Thyroid gland (tissue), 4 donors: ENCODE data around the gene OR8B3. TPM values are rescaled to one million over a fixed set of nuclear protein-coding genes. Genes with fewer than 3 reads are reported as not detected.

Source experiments
- DNase-seq, 2 donors: peaks; one replicate each; pipeline ENCODE4 v3.0.0-alpha.2; 2019
- H3K27ac ChIP-seq, 3 donors: fragments of 200-600 bp; sonication (generic); 1 replicate in 2 of 3; 2 replicates in 1 of 3; pipeline ENCODE4 v1.5.1; 2016 to 2019; ENCODE audit warnings: mild to moderate bottlenecking in 1 of 3, moderate library complexity in 1 of 3
- H3K27me3 ChIP-seq: fragments of 200-600 bp; sonication (generic); one replicate; pipeline ENCODE4 v1.5.1; 2019
- H3K36me3 ChIP-seq, 2 donors: fragments of 200-600 bp; sonication (generic); one replicate each; pipeline ENCODE4 v1.5.1; 2016 to 2019
- H3K4me1 ChIP-seq, 2 donors: fragments of 200-600 bp; sonication (generic); one replicate each; pipeline ENCODE4 v1.5.1; 2017 to 2019
- H3K4me3 ChIP-seq, 3 donors: fragments of 200-600 bp; sonication (generic); replicated peaks in 1 of 3; 1 replicate in 2 of 3; 2 replicates in 1 of 3; pipeline ENCODE4 v1.5.1; 2016; ENCODE audit warnings: mild to moderate bottlenecking in 1 of 3
- H3K9me3 ChIP-seq: fragments of 200-600 bp; sonication (generic); one replicate; pipeline ENCODE4 v1.5.1; 2017
- CTCF ChIP-seq, 6 experiments: fragments of 200-600 bp in 3 of 6; fragments of 450-650 bp in 3 of 6; sonication (generic) in 3 of 6; IDR thresholded peaks; one replicate each; pipeline ENCODE4 v1.5.1; 2016 to 2019; ENCODE audit warnings: antibody characterized with exemption in 6 of 6, mild to moderate bottlenecking in 2 of 6, inconsistent platforms in 1 of 6, moderate library complexity in 1 of 6
- POLR2A ChIP-seq, 2 donors: fragments of 450-650 bp; IDR thresholded peaks; one replicate each; pipeline ENCODE4 v1.6.1; 2017; ENCODE audit warnings: antibody characterized with exemption in 2 of 2, mild to moderate bottlenecking in 2 of 2, moderate library complexity in 1 of 2
- WGBS, 2 donors: methylation state at CpG; one replicate each; pipeline ENCODE4 v1.1.5; 2017; 5-methylcytosine and 5-hydroxymethylcytosine counted together
- intact Hi-C: fragments of 100-400 bp; cut with DNase I; formaldehyde crosslinking; loops from one replicate; pipeline ENCODE4 v1.15.1; 2023
- total RNA-seq, 4 donors: library from RNA; depleted of rRNA; stranded (reverse); fragments of >200 nt; gene quantifications; one replicate each; pipeline ENCODE4 v1.2.3, GENCODE V29; 2016

OR8B3 gene
- not detected for total RNA-seq

GRCh38 chr11:124398924-124399323, at the start of gene OR8B3:
Gene OR8B3 (minus strand): TSS chr11:124399024. CDS start chr11:124397351, 1,673 bp downstream.
- Histone ChIP-seq H3K27me3 (no peaks in the 10 kb centered on the region), H3K36me3 (no peaks in the 10 kb centered on the region), H3K4me3 (no peak within 1 kb of the TSS), H3K4me1 (no peaks in the 10 kb centered on the region), H3K9me3 (no peaks in the 10 kb centered on the region), H3K27ac (no peak within 1 kb of the TSS)
- TF ChIP-seq POLR2A (IDR thresholded peaks at IDR 0.05) (no peak), CTCF (IDR thresholded peaks at IDR 0.05) (no peak)
- no peak for DNase-seq
- intact Hi-C loops = no loop called here

GRCh38 chr11:124446916-124447315, 48.1 kb upstream of the OR8B3 start:
- no peak for DNase-seq
- no peak for TF ChIP-seq POLR2A (IDR thresholded peaks at IDR 0.05)
- TF ChIP-seq CTCF (IDR thresholded peaks at IDR 0.05) = no peak
- WGBS, 2 donors = 88 to 89% methylated on average over 1 of the region's 1 CpG

GRCh38 chr11:124445646-124446150, 46.9 kb upstream of the OR8B3 start, which contains the start of gene OR8B8:
Gene OR8B8 (minus strand): TSS chr11:124445696. CDS start chr11:124441085, 4,611 bp downstream.
- no peaks in the 10 kb centered on the region for H3K9me3 ChIP-seq
- H3K4me3 ChIP-seq = no peak within 1 kb of the TSS
- TF ChIP-seq POLR2A (IDR thresholded peaks at IDR 0.05) = no peak
- no peak for TF ChIP-seq CTCF (IDR thresholded peaks at IDR 0.05)
- WGBS, 2 donors = 52 to 53% methylated on average over 1 of the region's 1 CpG
- no peaks in the 10 kb centered on the region for H3K27me3 ChIP-seq
- no peaks in the 10 kb centered on the region for H3K4me1 ChIP-seq
- intact Hi-C loops = no loop called here
- no peak for DNase-seq
- H3K36me3 ChIP-seq = no peaks in the 10 kb centered on the region
- H3K27ac ChIP-seq = no peak within 1 kb of the TSS

More at GRCh38 chr11:124446916-124447315, 48.1 kb upstream of the OR8B3 start:
- intact Hi-C loops = no loop called here
- Histone ChIP-seq H3K4me3 (no peak overlapping the region), H3K4me1 (no peaks in the 10 kb centered on the region), H3K9me3 (no peaks in the 10 kb centered on the region), H3K27ac (no peak overlapping the region), H3K36me3 (no peaks in the 10 kb centered on the region), H3K27me3 (no peaks in the 10 kb centered on the region)

- Histone ChIP-seq H3K4me1 (no peaks in the 10 kb centered on the region), H3K4me3 (no peak overlapping the region), H3K27ac (no peak overlapping the region), H3K36me3 (no peaks in the 10 kb centered on the region), H3K27me3 (no peaks in the 10 kb centered on the region), H3K9me3 (no peaks in the 10 kb centered on the region)
- DNase-seq = no peak
- WGBS, 2 donors = 82 to 83% methylated on average over 2 of the region's 2 CpGs
- TF ChIP-seq CTCF (IDR thresholded peaks at IDR 0.05) (no peak), POLR2A (IDR thresholded peaks at IDR 0.05) (no peak)
- intact Hi-C loops = no loop called here
Observed at GRCh38 chr11:124442847-124443246, 44.0 kb upstream of the OR8B3 start.

GRCh38 chr11:124442442-124442841, 43.6 kb upstream of the OR8B3 start:
- DNase-seq = no peak
- TF ChIP-seq POLR2A (IDR thresholded peaks at IDR 0.05) (no peak), CTCF (IDR thresholded peaks at IDR 0.05) (no peak)
- Histone ChIP-seq H3K9me3 (no peaks in the 10 kb centered on the region), H3K27me3 (no peaks in the 10 kb centered on the region), H3K4me3 (no peak overlapping the region), H3K36me3 (no peaks in the 10 kb centered on the region), H3K27ac (no peak overlapping the region), H3K4me1 (no peaks in the 10 kb centered on the region)
- WGBS, 2 donors = 49 to 58% methylated on average over 6 of the region's 6 CpGs
- intact Hi-C loops = no loop called here
